H1 (cell line): ENCODE measurements around the gene SPECC1. TPM values are rescaled to one million over a fixed set of nuclear protein-coding genes. Genes with fewer than 3 reads are reported as not detected.

Experiments used
- CTCF ChIA-PET: fragments of 300-600 bp; sonication (Branson Sonifier 250); formaldehyde crosslinking; loops from one replicate; lab custom pipeline; 2021; ENCODE audit not compliant: partially characterized antibody; lab: Charles Lee
- POLR2A ChIA-PET: fragments of 300-600 bp; sonication (Branson Sonifier 250); formaldehyde crosslinking; loops from one replicate; lab custom pipeline; 2021; ENCODE audit warnings: inconsistent platforms; ENCODE audit not compliant: partially characterized antibody; lab: Charles Lee
- DNase-seq, 2 experiments: peaks; one replicate each; pipeline versions ENCODE4 v3.0.0 to v3.0.0-alpha.2; 2010 to 2022; ENCODE audit warnings: low spot score in 2 of 2, low read depth in 1 of 2, mixed read lengths in 1 of 2
- FAIRE-seq: peaks from 2 replicates; lab custom pipeline; 2011; peaks lifted over from hg19 to GRCh38; lab: Jason Lieb, UNC
- H2AFZ ChIP-seq: 2 replicates; pipeline ENCODE4 v1.8.1; 2012; ENCODE audit warnings: low read length, inconsistent platforms
- H2AK5ac ChIP-seq: 2 replicates; pipeline ENCODE4 v1.6.1; 2013; ENCODE audit warnings: low read depth, low read length
- H2BK120ac ChIP-seq: replicated peaks from 2 replicates; pipeline ENCODE3; 2013; ENCODE audit warnings: low read depth, low read length, inconsistent platforms
- H2BK12ac ChIP-seq: 2 replicates; pipeline ENCODE4 v1.6.1; 2013; ENCODE audit warnings: low read depth, low read length
- H2BK15ac ChIP-seq: 2 replicates; pipeline ENCODE4 v1.6.1; 2013; ENCODE audit warnings: low read length
- H2BK20ac ChIP-seq: 2 replicates; pipeline ENCODE4 v1.6.1; 2013; ENCODE audit warnings: low read length
- H2BK5ac ChIP-seq: 2 replicates; pipeline ENCODE4 v1.6.1; 2013; ENCODE audit warnings: low read depth, low read length
- H3K14ac ChIP-seq: 2 replicates; pipeline ENCODE4 v1.6.1; 2013; ENCODE audit warnings: inconsistent platforms; ENCODE audit not compliant: insufficient read length
- H3K18ac ChIP-seq: 2 replicates; pipeline ENCODE4 v1.6.1; 2013; ENCODE audit warnings: low read length; ENCODE audit errors: extremely low read depth
- H3K23ac ChIP-seq: 2 replicates; pipeline ENCODE4 v1.6.1; 2013; ENCODE audit warnings: inconsistent platforms; ENCODE audit not compliant: insufficient read length
- H3K23me2 ChIP-seq: 2 replicates; pipeline ENCODE4 v1.6.1; 2013; ENCODE audit warnings: low read depth, low read length
- H3K27ac ChIP-seq: 2 replicates; pipeline ENCODE4 v1.6.1; 2011; ENCODE audit warnings: low read depth, low read length, inconsistent platforms
- H3K27me3 ChIP-seq, 4 experiments: replicated peaks in 1 of 4; 1 replicate in 1 of 4; 2 replicates in 3 of 4; pipeline versions ENCODE4 v1.6.1 to v1.8.1; 2011 to 2013; ENCODE audit warnings: low read length in 3 of 4, mild to moderate bottlenecking in 3 of 4, inconsistent platforms in 2 of 4, mixed read lengths in 2 of 4, moderate library complexity in 1 of 4; ENCODE audit not compliant: control insufficient read depth in 3 of 4, insufficient read depth in 3 of 4; ENCODE audit errors: extremely low read depth in 1 of 4
- H3K36me3 ChIP-seq, 4 experiments: 2 replicates each; pipeline versions ENCODE4 v1.6.1 to v1.8.1; 2011 to 2013; ENCODE audit warnings: mild to moderate bottlenecking in 4 of 4, low read length in 3 of 4, moderate library complexity in 2 of 4, control low read depth in 1 of 4, inconsistent platforms in 1 of 4; ENCODE audit not compliant: insufficient read depth in 4 of 4, control insufficient read depth in 2 of 4
- H3K4ac ChIP-seq: replicated peaks from 2 replicates; pipeline ENCODE3; 2013; ENCODE audit warnings: low read length, low read depth, mixed read lengths, inconsistent platforms; ENCODE audit not compliant: insufficient read length
- H3K4me1 ChIP-seq, 4 experiments: replicated peaks in 1 of 4; 1 replicate in 1 of 4; 2 replicates in 3 of 4; pipeline versions ENCODE4 v1.6.1 to v1.8.1; 2011 to 2013; ENCODE audit warnings: low read length in 3 of 4, inconsistent platforms in 2 of 4, mixed read lengths in 1 of 4; ENCODE audit not compliant: insufficient read depth in 4 of 4, control insufficient read depth in 3 of 4
- H3K4me2 ChIP-seq, 2 experiments: 2 replicates each; pipeline versions ENCODE4 v1.6.1 to v1.8.1; 2011 to 2013; ENCODE audit warnings: low read depth in 2 of 2, low read length in 2 of 2, control low read depth in 1 of 2, inconsistent platforms in 1 of 2, mild to moderate bottlenecking in 1 of 2; ENCODE audit not compliant: insufficient read depth in 1 of 2
- H3K4me3 ChIP-seq, 4 experiments: fragments of 200-600, 300-600 bp in 1 of 4; sonication (generic), shearing (Covaris generic), sonication (Bioruptor Twin) in 1 of 4; 2 replicates each; pipeline versions ENCODE4 v1.5.1 to v1.8.1; 2011 to 2016; ENCODE audit warnings: low read length in 4 of 4, low read depth in 3 of 4, control low read depth in 2 of 4, inconsistent platforms in 2 of 4, mild to moderate bottlenecking in 2 of 4, mixed read lengths in 1 of 4, moderate library complexity in 1 of 4; ENCODE audit not compliant: insufficient read depth in 2 of 4; ENCODE audit errors: extremely low read depth in 1 of 4
- H3K56ac ChIP-seq: replicated peaks from 2 replicates; pipeline ENCODE3; 2013; ENCODE audit warnings: low read depth, mild to moderate bottlenecking, mixed read lengths, low read length, inconsistent platforms; ENCODE audit not compliant: insufficient read length
- H3K79me1 ChIP-seq: 2 replicates; pipeline ENCODE4 v1.6.1; 2013; ENCODE audit warnings: low read depth, low read length, control low read depth
- H3K79me2 ChIP-seq, 2 experiments: 2 replicates each; pipeline versions ENCODE4 v1.6.1 to v1.8.1; 2012 to 2013; ENCODE audit warnings: low read length in 2 of 2, mild to moderate bottlenecking in 2 of 2, inconsistent platforms in 1 of 2; ENCODE audit not compliant: insufficient read depth in 2 of 2, control insufficient read depth in 1 of 2
- H3K9ac ChIP-seq, 4 experiments: replicated peaks in 1 of 4; 1 replicate in 1 of 4; 2 replicates in 3 of 4; pipeline versions ENCODE4 v1.6.1 to v1.8.1; 2011 to 2013; ENCODE audit warnings: low read depth in 3 of 4, low read length in 3 of 4, control low read depth in 2 of 4, mild to moderate bottlenecking in 2 of 4, moderate library complexity in 2 of 4, inconsistent platforms in 1 of 4; ENCODE audit errors: extremely low read depth in 1 of 4
- H3K9me3 ChIP-seq, 2 experiments: 2 replicates each; pipeline versions ENCODE4 v1.6.1 to v1.8.1; 2012 to 2013; ENCODE audit warnings: mild to moderate bottlenecking in 2 of 2, moderate library complexity in 2 of 2, control low read depth in 1 of 2, inconsistent platforms in 1 of 2, low read depth in 1 of 2, low read length in 1 of 2, mixed read lengths in 1 of 2; ENCODE audit not compliant: insufficient read depth in 2 of 2
- H4K20me1 ChIP-seq, 2 experiments: replicated peaks in 1 of 2; 2 replicates each; pipeline versions ENCODE3 to v1.8.1; 2011 to 2013; ENCODE audit warnings: inconsistent platforms in 2 of 2, low read length in 2 of 2, mild to moderate bottlenecking in 1 of 2; ENCODE audit not compliant: insufficient read depth in 2 of 2, control insufficient read depth in 1 of 2
- H4K5ac ChIP-seq: 2 replicates; pipeline ENCODE4 v1.6.1; 2013; ENCODE audit warnings: low read length, low read depth, mixed read lengths, inconsistent platforms; ENCODE audit not compliant: insufficient read length
- H4K8ac ChIP-seq: 2 replicates; pipeline ENCODE4 v1.8.0; 2013; ENCODE audit warnings: mild to moderate bottlenecking, moderate library complexity, low read length, inconsistent platforms; ENCODE audit not compliant: insufficient read depth; ENCODE audit errors: extremely low read depth
- H4K91ac ChIP-seq: replicated peaks from 2 replicates; pipeline ENCODE3; 2013; ENCODE audit warnings: low read length, mixed read lengths, inconsistent platforms; ENCODE audit not compliant: insufficient read length
- ASH2L ChIP-seq: fragments of 200-600, 300-600 bp; sonication (generic); IDR thresholded peaks from one replicate; pipeline ENCODE4 v1.7.1; 2017; ENCODE audit warnings: low read length
- YY1 ChIP-seq: IDR thresholded peaks from 2 replicates; pipeline ENCODE4 v1.6.1; 2011; ENCODE audit warnings: low read depth, mild to moderate bottlenecking, low read length
- WGBS, 2 experiments: shearing (Covaris generic) in 1 of 2; methylation state at CpG; one replicate each; pipeline versions ENCODE4 v1.1.6 to v1.1.7; 2013 to 2015; ENCODE audit warnings: low lambda C conversion rate in 2 of 2, mixed read lengths in 2 of 2, inconsistent platforms in 1 of 2, low coverage in 1 of 2, missing lambda C conversion rate in 1 of 2; ENCODE audit not compliant: insufficient replicate concordance in 2 of 2, insufficient coverage in 1 of 2, insufficient read length in 1 of 2; ENCODE audit errors: extremely low coverage in 1 of 2, missing lambda C conversion rate in 1 of 2; 5-methylcytosine and 5-hydroxymethylcytosine counted together
- polyA plus RNA-seq, 7 experiments: library from polyadenylated mRNA; depleted of rRNA in 3 of 7; stranded (reverse) in 5 of 7; unstranded in 2 of 7; fragments of >200 nt in 5 of 7; fragments of 200-250 nt in 2 of 7; gene quantifications; 1 replicate in 5 of 7; 2 replicates in 1 of 7; 4 replicates in 1 of 7; pipeline versions ENCODE4 v1.2.1 to v1.2.3, GENCODE V29; 2011 to 2013; ENCODE audit warnings: missing spikeins in 2 of 7, mixed read lengths in 2 of 7
- total RNA-seq: library from RNA; stranded (reverse); fragmentation: NEBNext Ultra II Directional; extraction: Animal tissue kit (Norgen Biotek cat#: 25700); gene quantifications from 2 replicates; pipeline ENCODE4 v1.2.1, GENCODE V29; 2021
- TF ChIP-seq, protein P1 (sequence below): IDR thresholded peaks from 2 replicates; pipeline ENCODE4 v1.6.1; 2012; ENCODE audit warnings: inconsistent platforms

Gene SPECC1
- total and polyA plus RNA-seq, 2 of the 8 experiments (the other 6 are each of a cell fraction or from before 2014, with no cell fraction given): 35.8 to 87.9 TPM

DNA sequence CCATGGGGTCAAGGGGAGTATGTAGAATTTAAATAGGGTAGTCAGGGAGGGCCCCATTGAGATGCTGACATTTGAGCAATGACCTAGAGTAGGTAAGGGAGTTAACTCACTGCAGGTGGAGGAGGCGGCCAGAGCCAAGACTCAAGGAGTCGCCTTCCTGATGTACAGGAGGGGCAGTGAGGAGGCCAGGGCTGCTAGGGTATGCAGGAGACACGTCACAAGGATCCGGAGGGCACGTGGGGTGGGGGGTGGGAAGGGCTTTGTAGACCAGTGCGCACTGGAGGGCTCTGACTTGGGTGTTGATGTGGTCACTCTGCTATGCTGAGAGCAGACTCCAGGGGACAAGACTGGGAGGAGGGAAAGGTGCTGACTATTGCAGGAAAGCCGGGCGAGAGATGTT is 37.5 kb downstream of the SPECC1 start:
- H2BK5ac ChIP-seq: no peak overlapping the region
- no peak overlapping the region for H3K56ac ChIP-seq
- H2BK15ac ChIP-seq: no peak overlapping the region
- no peaks in the 10 kb centered on the region; the same call in 1 of the 2 replicates for H3K79me1 ChIP-seq
- POLR2A ChIA-PET: no interaction called here
- H2AK5ac ChIP-seq: no peak overlapping the region
- no peak overlapping the region for H4K8ac ChIP-seq
- no peak overlapping the region for H3K4me2 ChIP-seq
- CTCF ChIA-PET: interaction anchor here (0.7 kb wide), 1 partner anchor 73 kb away, joined by 4 read pairs; no protein-coding TSS in a partner anchor
- H2BK20ac ChIP-seq: no peak overlapping the region
- no peak overlapping the region for H2AFZ ChIP-seq
- no peak overlapping the region for H2BK12ac ChIP-seq
- H4K5ac ChIP-seq: no peak overlapping the region
- H3K14ac ChIP-seq: no peak overlapping the region
- no peaks in the 10 kb centered on the region for H3K9me3 ChIP-seq
- no peaks in the 10 kb centered on the region for H3K36me3 ChIP-seq
- peaks cover 0 to 3% (median 0%) of the 10 kb centered on the region in 4 experiments; a peak in 3 of 7 replicates for H3K4me1 ChIP-seq
- no peak overlapping the region for H3K18ac ChIP-seq
- no peak overlapping the region for H4K91ac ChIP-seq
- 77% methylated on average over 8 of the region's 8 CpGs; no CpG with 5 or more reads in 1 of the 2 experiments for WGBS, 2 experiments
- no peak overlapping the region for H3K9ac ChIP-seq
- H3K27me3 ChIP-seq: no peaks in the 10 kb centered on the region
- FAIRE-seq (no peak), DNase-seq (no peak)
- no peak overlapping the region for H3K23ac ChIP-seq
- H3K23me2 ChIP-seq: no peaks in the 10 kb centered on the region
- H3K4ac ChIP-seq: no peak overlapping the region
- no peaks in the 10 kb centered on the region for H4K20me1 ChIP-seq
- H3K27ac ChIP-seq: no peak overlapping the region
- no peak overlapping the region for H2BK120ac ChIP-seq
- no peak overlapping the region for H3K4me3 ChIP-seq
- H3K79me2 ChIP-seq: no peaks in the 10 kb centered on the region
- TF ChIP-seq, protein P1, sequence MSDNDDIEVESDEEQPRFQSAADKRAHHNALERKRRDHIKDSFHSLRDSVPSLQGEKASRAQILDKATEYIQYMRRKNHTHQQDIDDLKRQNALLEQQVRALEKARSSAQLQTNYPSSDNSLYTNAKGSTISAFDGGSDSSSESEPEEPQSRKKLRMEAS: 0 out of 2 replicates have a peak, but pooled peaks have one; percentile 10
- no peak for TF ChIP-seq ASH2L
- TF ChIP-seq YY1: no peak
